ENCODE data around the gene KCNIP4.

DNA sequence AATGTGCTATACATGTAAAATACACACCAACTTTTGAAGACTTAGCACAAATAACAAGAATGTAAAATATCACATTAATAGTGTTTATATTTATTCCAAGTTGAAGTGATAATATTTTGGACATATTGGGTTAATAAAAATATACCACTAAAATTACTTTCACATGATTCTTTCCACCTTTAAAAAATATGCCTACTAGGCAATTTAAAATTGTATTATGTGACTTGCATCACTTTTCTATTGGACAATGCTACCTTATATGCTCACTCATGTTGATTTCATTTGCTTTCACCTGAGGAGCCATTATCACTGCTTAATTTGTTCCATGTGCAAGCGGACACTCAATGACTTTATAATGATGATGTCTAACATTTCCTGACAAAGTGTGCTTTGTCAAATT lies 1251.8 kb downstream of the KCNIP4 start:
- TF ChIP-seq CTCF (IDR thresholded peaks at IDR 0.05) (no peak), EZH2phosphoT487 (IDR thresholded peaks at IDR 0.05) (no peak)
